IMR-90 (cell line): ENCODE measurements around the gene CRAMP1. TPM values are rescaled to one million over a fixed set of nuclear protein-coding genes. Genes with fewer than 3 reads are reported as not detected.

Source experiments
- ATAC-seq: fragments of 200-7000 bp; cut with Tn5 transposase; 2 replicates; pipeline ENCODE4 v1.9.1; 2020; ENCODE audit warnings: low read depth, mild to moderate bottlenecking, moderate library complexity
- BruUV-seq: library from RNA; stranded (reverse); fragments of 400-500 nt; replicated peaks from 2 replicates; lab custom pipeline; 2021; lab: Mats Ljungman, UMichigan
- CTCF ChIA-PET: fragments of 300-600 bp; formaldehyde crosslinking; extraction: SDS; loops from one replicate; lab custom pipeline; 2021; ENCODE audit warnings: antibody characterized with exemption; lab: Yijun Ruan, JAX
- POLR2A ChIA-PET: fragments of 300-600 bp; sonication (Branson Sonifier 250); formaldehyde crosslinking; loops from one replicate; lab custom pipeline; 2022; ENCODE audit warnings: antibody characterized with exemption; ENCODE audit not compliant: unreplicated experiment; lab: Charles Lee
- DNase-seq: peaks from one replicate; pipeline ENCODE4 v3.0.0; 2013
- H2AFZ ChIP-seq: replicated peaks from 2 replicates; pipeline ENCODE3; 2013; ENCODE audit warnings: low read length, mild to moderate bottlenecking; ENCODE audit not compliant: poor library complexity
- H2AK5ac ChIP-seq: 2 replicates; pipeline ENCODE4 v1.6.1; 2013; ENCODE audit warnings: low read depth, low read length, inconsistent platforms
- H2AK9ac ChIP-seq: replicated peaks from 2 replicates; pipeline ENCODE3; 2013; ENCODE audit warnings: mild to moderate bottlenecking, low read depth, low read length, moderate library complexity; ENCODE audit not compliant: poor library complexity
- H2BK120ac ChIP-seq: 2 replicates; pipeline ENCODE4 v1.6.1; 2013; ENCODE audit warnings: low read depth, low read length, inconsistent platforms
- H2BK15ac ChIP-seq: 3 replicates; pipeline ENCODE4 v1.6.1; 2013; ENCODE audit warnings: low read depth, low read length, inconsistent platforms
- H2BK20ac ChIP-seq: 2 replicates; pipeline ENCODE4 v1.6.1; 2013; ENCODE audit warnings: low read depth, mild to moderate bottlenecking, inconsistent platforms, low read length, moderate library complexity
- H2BK5ac ChIP-seq: 2 replicates; pipeline ENCODE4 v1.6.1; 2013; ENCODE audit warnings: mild to moderate bottlenecking, low read depth, low read length, inconsistent platforms; ENCODE audit not compliant: poor library complexity, severe bottlenecking
- H3K14ac ChIP-seq: replicated peaks from 2 replicates; pipeline ENCODE4 v1.6.1; 2013; ENCODE audit warnings: low read depth, low read length, inconsistent platforms
- H3K18ac ChIP-seq: 2 replicates; pipeline ENCODE4 v1.6.1; 2013; ENCODE audit warnings: low read depth, low read length, control low read depth
- H3K23ac ChIP-seq: 2 replicates; pipeline ENCODE4 v1.6.1; 2013; ENCODE audit warnings: low read depth, low read length, inconsistent platforms
- H3K27ac ChIP-seq: 2 replicates; pipeline ENCODE4 v1.5.1; 2013; ENCODE audit warnings: mild to moderate bottlenecking, control low read depth, low read length; ENCODE audit not compliant: insufficient read depth
- H3K27me3 ChIP-seq: 2 replicates; pipeline ENCODE4 v1.6.1; 2013; ENCODE audit warnings: low read length; ENCODE audit not compliant: control insufficient read depth, insufficient read depth
- H3K36me3 ChIP-seq: 2 replicates; pipeline ENCODE4 v1.6.1; 2013; ENCODE audit warnings: low read length, mixed read lengths; ENCODE audit not compliant: control insufficient read depth, insufficient read depth
- H3K4ac ChIP-seq: 2 replicates; pipeline ENCODE4 v1.6.1; 2013; ENCODE audit warnings: low read depth, low read length, inconsistent platforms
- H3K4me1 ChIP-seq: 2 replicates; pipeline ENCODE4 v1.6.1; 2013; ENCODE audit warnings: low read length, mixed read lengths; ENCODE audit not compliant: control insufficient read depth, insufficient read depth
- H3K4me2 ChIP-seq: 2 replicates; pipeline ENCODE4 v1.6.1; 2013; ENCODE audit warnings: low read depth, mild to moderate bottlenecking, control low read depth, low read length, moderate library complexity
- H3K4me3 ChIP-seq: 2 replicates; pipeline ENCODE4 v1.5.1; 2013; ENCODE audit warnings: low read depth, mild to moderate bottlenecking, control low read depth, low read length, moderate library complexity; ENCODE audit not compliant: insufficient read depth
- H3K56ac ChIP-seq: 2 replicates; pipeline ENCODE4 v1.6.1; 2013; ENCODE audit warnings: low read length, inconsistent platforms; ENCODE audit not compliant: insufficient read depth; ENCODE audit errors: extremely low read depth
- H3K79me1 ChIP-seq, 2 experiments: 2 replicates each; pipeline ENCODE4 v1.6.1; 2013; ENCODE audit warnings: low read length in 2 of 2, inconsistent platforms in 1 of 2, low read depth in 1 of 2
- H3K9ac ChIP-seq: 2 replicates; pipeline ENCODE4 v1.6.1; 2013; ENCODE audit warnings: low read depth, low read length, control low read depth
- H3K9me1 ChIP-seq: 2 replicates; pipeline ENCODE4 v1.6.1; 2013; ENCODE audit warnings: low read length, inconsistent platforms; ENCODE audit not compliant: insufficient read depth
- H3K9me3 ChIP-seq: 2 replicates; pipeline ENCODE4 v1.6.1; 2013; ENCODE audit warnings: low read length; ENCODE audit not compliant: control insufficient read depth, insufficient read depth
- H4K20me1 ChIP-seq: 2 replicates; pipeline ENCODE4 v1.6.1; 2013; ENCODE audit warnings: low read length, inconsistent platforms; ENCODE audit not compliant: insufficient read depth
- H4K5ac ChIP-seq: 2 replicates; pipeline ENCODE4 v1.6.1; 2013; ENCODE audit warnings: mild to moderate bottlenecking, low read depth, low read length, control low read depth
- H4K8ac ChIP-seq, 2 experiments: 2 replicates each; pipeline ENCODE4 v1.6.1; 2013; ENCODE audit warnings: low read depth in 2 of 2, low read length in 2 of 2, control low read depth in 1 of 2, inconsistent platforms in 1 of 2
- H4K91ac ChIP-seq: 2 replicates; pipeline ENCODE4 v1.6.1; 2013; ENCODE audit warnings: low read depth, low read length, inconsistent platforms; ENCODE audit not compliant: insufficient read depth
- CHD1 ChIP-seq: IDR thresholded peaks from 2 replicates; pipeline ENCODE4 v1.6.1; 2012; ENCODE audit warnings: low read depth, low read length, improper control_type of control experiment
- MAFK ChIP-seq: IDR thresholded peaks from 2 replicates; pipeline ENCODE4 v1.6.1; 2012; ENCODE audit warnings: low read depth, low read length, improper control_type of control experiment
- MAZ ChIP-seq: IDR thresholded peaks from 2 replicates; pipeline ENCODE4 v1.6.1; 2012; ENCODE audit warnings: low read depth, mild to moderate bottlenecking, low read length, improper control_type of control experiment, moderate library complexity, borderline replicate concordance
- MXI1 ChIP-seq: IDR thresholded peaks from 2 replicates; pipeline ENCODE4 v1.6.1; 2012; ENCODE audit warnings: low read depth, mild to moderate bottlenecking, low read length, moderate library complexity, borderline replicate concordance
- NFE2L2 ChIP-seq: fragments of 150-350 bp; IDR thresholded peaks from 2 replicates; pipeline ENCODE4 v1.6.1; 2016; ENCODE audit warnings: low read depth, mild to moderate bottlenecking, low read length
- POLR2A ChIP-seq: IDR thresholded peaks from 2 replicates; pipeline ENCODE4 v1.6.1; 2012; ENCODE audit warnings: mild to moderate bottlenecking, low read depth, low read length
- RFX5 ChIP-seq: IDR thresholded peaks from 2 replicates; pipeline ENCODE4 v1.8.0; 2012; ENCODE audit warnings: low read depth, mild to moderate bottlenecking, low read length, moderate library complexity
- SMC3 ChIP-seq: fragments of 150-350 bp; IDR thresholded peaks from 2 replicates; pipeline ENCODE4 v1.6.1; 2016; ENCODE audit warnings: low read depth, mild to moderate bottlenecking, antibody characterized with exemption, low read length, moderate library complexity
- WGBS, 2 experiments: methylation state at CpG; one replicate each; pipeline versions ENCODE4 v1.1.5 to v1.1.7; 2013; ENCODE audit warnings: missing lambda C conversion rate in 2 of 2; ENCODE audit not compliant: insufficient read length in 1 of 2; ENCODE audit errors: extremely low coverage in 2 of 2; 5-methylcytosine and 5-hydroxymethylcytosine counted together
- dilution Hi-C: fragments of 300-500 bp; cut with HindIII; formaldehyde crosslinking; loops from one replicate; pipeline ENCODE4 v1.14.3; 2018; ENCODE audit warnings: low sequenced_read_pairs; ENCODE audit not compliant: unreplicated experiment
- in situ Hi-C: fragments of 300-500 bp; cut with MboI; formaldehyde crosslinking; loops from 3 replicates; pipeline ENCODE4 v1.14.3; 2019; ENCODE audit warnings: low sequenced_read_pairs, inconsistent platforms, mixed read lengths
- intact Hi-C: fragments of 100-400 bp; cut with micrococcal nuclease; formaldehyde crosslinking; loops from 2 replicates; pipeline ENCODE4 v1.10.0; 2022
- polyA plus RNA-seq, 3 experiments: library from polyadenylated mRNA; depleted of rRNA; stranded (reverse); fragments of >200 nt; gene quantifications; 2 replicates each; pipeline ENCODE4 v1.2.3, GENCODE V29; 2012; ENCODE audit warnings: low replicate concordance in 1 of 3
- total RNA-seq: library from RNA; depleted of rRNA; stranded (reverse); fragments of >200 nt; gene quantifications from 2 replicates; pipeline ENCODE4 v1.2.3, GENCODE V29; 2012

The CRAMP1 gene
- total and polyA plus RNA-seq, 2 of the 4 experiments (the other 2 are of a cell fraction) = 3.2 to 12.0 TPM

GRCh38 chr16:1670371-1670770 lies 58.2 kb downstream of the CRAMP1 start:
- in situ Hi-C loops (no loop called here), intact Hi-C loops (no loop called here), dilution Hi-C loops (no loop called here)
- Histone ChIP-seq H3K23ac (no peak overlapping the region), H3K14ac (no peak overlapping the region), H2AK9ac (no peak overlapping the region), H3K4me2 (no peak overlapping the region), H2BK120ac (no peak overlapping the region), H4K91ac (no peak overlapping the region), H3K4ac (no peak overlapping the region), H2AK5ac (no peak overlapping the region), H3K36me3 (peaks cover 96% of the 10 kb centered on the region), H2AFZ (no peak overlapping the region), H3K56ac (no peak overlapping the region), H3K9me1 (peaks cover 17% of the 10 kb centered on the region), H2BK5ac (no peak overlapping the region), H4K8ac (no peak overlapping the region), H4K20me1 (no peaks in the 10 kb centered on the region; the same call in none of the 2 replicates), H3K4me1 (peaks cover 5% of the 10 kb centered on the region), H3K4me3 (no peak overlapping the region), H4K5ac (no peak overlapping the region), H2BK15ac (no peak overlapping the region), H2BK20ac (no peak overlapping the region), H3K27me3 (no peaks in the 10 kb centered on the region), H3K9ac (no peak overlapping the region), H3K27ac (no peak overlapping the region), H3K18ac (no peak overlapping the region), H3K9me3 (no peaks in the 10 kb centered on the region), H3K79me1 (peaks cover 0 to 23% of the 10 kb centered on the region in 2 experiments; a peak in 3 of 4 replicates)
- 98% methylated on average over 17 of the region's 19 CpGs; no CpG with 5 or more reads in 1 of the 2 experiments for WGBS, 2 experiments
- no TSS peak for BruUV-seq
- TF ChIP-seq POLR2A (no peak), MAZ (no peak), RFX5 (no peak), MAFK (no peak), CHD1 (no peak), MXI1 (no peak), NFE2L2 (no peak), SMC3 (no peak)
- POLR2A ChIA-PET = no interaction called here
- CTCF ChIA-PET = no interaction called here
- no peak for ATAC-seq
- DNase-seq = no peak
